ENCODE measurements around the gene ATXN7L3. TPM values are rescaled to one million over a fixed set of nuclear protein-coding genes. Genes with fewer than 3 reads are reported as not detected.

The ATXN7L3 gene
- total RNA-seq, 1 donor from 2014 or later: 38.9 TPM

DNA sequence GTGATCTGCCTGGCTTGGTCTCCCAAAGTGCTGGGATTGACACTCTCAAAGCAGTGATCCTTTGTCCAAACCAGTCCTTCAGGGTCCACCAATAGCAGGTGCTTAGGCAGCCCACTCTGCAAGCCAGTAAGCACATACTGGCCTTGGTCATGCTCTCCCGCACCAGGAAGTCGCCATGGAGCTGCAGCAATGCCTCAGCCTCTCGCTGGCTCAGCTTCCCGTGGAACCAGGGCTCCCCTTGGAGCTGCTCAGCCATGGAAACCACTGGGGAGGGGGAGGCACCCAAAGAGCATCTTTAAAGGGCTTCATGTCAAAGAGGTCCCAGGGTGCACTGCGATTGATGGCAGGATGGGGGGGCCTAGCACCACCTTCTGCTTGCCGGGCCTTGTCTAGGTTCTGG is 29.4 kb upstream of the ATXN7L3 start:
- no peak overlapping the region for H3K4me2 ChIP-seq
- H3K27me3 Mint-ChIP-seq (ENCODE audit: insufficient read depth, low read depth): peaks cover 15% of the 10 kb centered on the region
- no peaks in the 10 kb centered on the region for H3K4me1 ChIP-seq
- DNase-seq (ENCODE audit: low spot score): no peak
- H3K36me3 ChIP-seq: no peaks in the 10 kb centered on the region
- no peak overlapping the region for H3K9ac ChIP-seq
- no peaks in the 10 kb centered on the region for H3K4me1 Mint-ChIP-seq
- H3K9me3 Mint-ChIP-seq: no peaks in the 10 kb centered on the region
- no peaks in the 10 kb centered on the region for H3F3A ChIP-seq (ENCODE audit: low read depth)
- no peaks in the 10 kb centered on the region for H3K79me2 ChIP-seq (ENCODE audit: low read depth)
- H3K27me3 ChIP-seq: no peaks in the 10 kb centered on the region
- no peaks in the 10 kb centered on the region for H4K20me1 ChIP-seq (ENCODE audit: low read depth)
- no peaks in the 10 kb centered on the region for H3K9me3 ChIP-seq (ENCODE audit: low read depth)
- no peak overlapping the region for H2AFZ ChIP-seq (replicated peaks)
- H3K36me3 Mint-ChIP-seq: no peaks in the 10 kb centered on the region
- no peak overlapping the region for H3K4me3 ChIP-seq
- no peak overlapping the region for H3K27ac ChIP-seq
- no peak overlapping the region for H3K4me3 Mint-ChIP-seq
- H3K27ac Mint-ChIP-seq: no peak overlapping the region
- TF ChIP-seq CTCF (IDR thresholded peaks at IDR 0.05) (no peak), EZH2phosphoT487 (IDR thresholded peaks at IDR 0.05) (no peak), EZH2 (IDR thresholded peaks at IDR 0.05) (no peak)

- Histone ChIP-seq H3K27ac (no peak overlapping the region), H3K79me2 (ENCODE audit: low read depth) (peaks cover 43% of the 10 kb centered on the region), H3K4me2 (no peak overlapping the region), H3K36me3 (no peaks in the 10 kb centered on the region), H4K20me1 (ENCODE audit: low read depth) (peaks cover 32% of the 10 kb centered on the region), H3K9me3 (ENCODE audit: low read depth) (no peaks in the 10 kb centered on the region), H3K4me1 (peaks cover 5% of the 10 kb centered on the region), H3K27me3 (no peaks in the 10 kb centered on the region), H2AFZ (replicated peaks) (no peak overlapping the region), H3F3A (ENCODE audit: low read depth) (peaks cover 27% of the 10 kb centered on the region), H3K9ac (no peak overlapping the region), H3K4me3 (no peak overlapping the region)
- H3K4me3 Mint-ChIP-seq: no peak overlapping the region
- no peaks in the 10 kb centered on the region for H3K36me3 Mint-ChIP-seq
- peaks cover 15% of the 10 kb centered on the region for H3K4me1 Mint-ChIP-seq
- H3K27me3 Mint-ChIP-seq (ENCODE audit: insufficient read depth, low read depth): peaks cover 18% of the 10 kb centered on the region
- H3K27ac Mint-ChIP-seq: no peak overlapping the region
- TF ChIP-seq EZH2phosphoT487 (IDR thresholded peaks at IDR 0.05) (no peak), CTCF (IDR thresholded peaks at IDR 0.05) (no peak), EZH2 (IDR thresholded peaks at IDR 0.05) (no peak)
- H3K9me3 Mint-ChIP-seq: no peaks in the 10 kb centered on the region
- no peak for DNase-seq (ENCODE audit: low spot score)
Measured at GRCh38 chr17:44223541-44224071, 23.9 kb upstream of the ATXN7L3 start.

GRCh38 chr17:44222112-44222869 is 22.6 kb upstream of the ATXN7L3 start:
- peak overlapping the region; percentile 86 for H3K4me3 ChIP-seq
- peaks cover 54% of the 10 kb centered on the region for H3K79me2 ChIP-seq (ENCODE audit: low read depth)
- peaks cover 10% of the 10 kb centered on the region for H3K4me1 ChIP-seq
- H3F3A ChIP-seq (ENCODE audit: low read depth): peaks cover 32% of the 10 kb centered on the region
- Mint-ChIP-seq H3K27ac (peak overlapping the region; percentile 72), H3K4me3 (peak overlapping the region; percentile 90), H3K27me3 (ENCODE audit: insufficient read depth, low read depth) (peaks cover 17% of the 10 kb centered on the region), H3K36me3 (no peaks in the 10 kb centered on the region), H3K4me1 (peaks cover 20% of the 10 kb centered on the region), H3K9me3 (no peaks in the 10 kb centered on the region)
- H3K27ac ChIP-seq: no peak overlapping the region
- H3K36me3 ChIP-seq: no peaks in the 10 kb centered on the region
- no peak overlapping the region for H3K9ac ChIP-seq
- H3K4me2 ChIP-seq: peak overlapping the region; percentile 92
- no peak overlapping the region for H2AFZ ChIP-seq (replicated peaks)
- DNase-seq (ENCODE audit: low spot score): peak; percentile 84
- H4K20me1 ChIP-seq (ENCODE audit: low read depth): peaks cover 41% of the 10 kb centered on the region
- H3K27me3 ChIP-seq: no peaks in the 10 kb centered on the region
- TF ChIP-seq EZH2phosphoT487 (IDR thresholded peaks at IDR 0.05): no peak
- no peak for TF ChIP-seq EZH2 (IDR thresholded peaks at IDR 0.05)
- peak; percentile 38 for TF ChIP-seq CTCF (IDR thresholded peaks at IDR 0.05)
- no peaks in the 10 kb centered on the region for H3K9me3 ChIP-seq (ENCODE audit: low read depth)

Data from neural progenitor cell (in vitro differentiated cells).